ENCODE data around the gene AKR1C1.
A peak's percentile ranks its signal among the peaks of the same experiment; 100 is the strongest.
"Not testable (repeated sequence)": the region's sequence is repeated elsewhere in the genome, so short reads cannot be mapped to it uniquely, and the experiment has no call there.

The AKR1C1 gene

GRCh38 chr10:5019770-5020612 is 56.8 kb downstream of the AKR1C1 start:
- DNase-seq: not testable (repeated sequence)

- peak; percentile 33 to 43 for DNase-seq
These were observed 58.5 kb downstream of the AKR1C1 start for GRCh38 chr10:5021624-5022290.

GRCh38 chr10:5023177-5023805 is 60.1 kb downstream of the AKR1C1 start:
- no peak for DNase-seq

GRCh38 chr10:5025461-5025881 is 62.3 kb downstream of the AKR1C1 start:
- peak; percentile 32 to 74 for DNase-seq

GRCh38 chr10:5030989-5031388 is 67.8 kb downstream of the AKR1C1 start:
- DNase-seq: no peak

GRCh38 chr10:5031588-5031987 is 68.4 kb downstream of the AKR1C1 start:
- DNase-seq: peak in 1 of 2 donors; percentile 26

- not testable (repeated sequence) for DNase-seq
These were observed 69.2 kb downstream of the AKR1C1 start for GRCh38 chr10:5032444-5032843.

Data from inflammatory macrophage treated with lipopolysaccharide for 1 hour (primary cell).